NCI-H345 treated with DMSO at 0.1 percent for 48 hours (cell line): ENCODE data around the gene ESRRB.

Source experiments
- DNase-seq: peaks from one replicate; lab custom pipeline; 2025; ENCODE audit not compliant: unreplicated experiment; lab: John Stamatoyannopoulos, UW

Gene ESRRB

DNA sequence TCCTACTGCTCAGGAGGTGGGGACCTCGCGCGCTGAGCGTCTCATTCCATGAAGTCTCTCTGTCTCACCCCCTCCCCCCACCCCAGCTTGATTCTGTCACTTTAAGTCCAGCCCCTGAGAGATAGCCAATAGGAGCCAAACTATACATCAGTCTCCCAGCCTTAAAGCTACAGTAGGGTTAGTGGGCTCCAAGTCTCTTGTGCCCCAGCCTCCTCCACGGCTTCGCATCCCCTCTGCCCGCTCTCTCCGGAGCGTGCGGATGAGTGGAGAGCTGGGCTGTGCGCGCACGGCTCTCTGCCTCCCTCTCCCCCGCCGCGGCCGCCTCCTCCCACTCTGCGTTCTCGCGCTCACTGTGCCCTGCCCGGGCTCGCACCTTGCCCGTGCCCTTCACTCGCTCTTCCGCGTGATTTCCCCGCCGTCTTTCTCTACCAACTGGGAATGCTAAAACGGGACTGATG is at the start of gene ESRRB:
Gene ESRRB (plus strand): TSS at position 191 of the 458 bp plus-strand sequence. CDS start 265 bp downstream, at position 456.
- DNase-seq = no peak

GRCh38 chr14:76326918-76327689 is 48.8 kb upstream of the ESRRB start:
- no peak for DNase-seq

GRCh38 chr14:76328457-76329137 is 47.3 kb upstream of the ESRRB start:
- no peak for DNase-seq

DNA sequence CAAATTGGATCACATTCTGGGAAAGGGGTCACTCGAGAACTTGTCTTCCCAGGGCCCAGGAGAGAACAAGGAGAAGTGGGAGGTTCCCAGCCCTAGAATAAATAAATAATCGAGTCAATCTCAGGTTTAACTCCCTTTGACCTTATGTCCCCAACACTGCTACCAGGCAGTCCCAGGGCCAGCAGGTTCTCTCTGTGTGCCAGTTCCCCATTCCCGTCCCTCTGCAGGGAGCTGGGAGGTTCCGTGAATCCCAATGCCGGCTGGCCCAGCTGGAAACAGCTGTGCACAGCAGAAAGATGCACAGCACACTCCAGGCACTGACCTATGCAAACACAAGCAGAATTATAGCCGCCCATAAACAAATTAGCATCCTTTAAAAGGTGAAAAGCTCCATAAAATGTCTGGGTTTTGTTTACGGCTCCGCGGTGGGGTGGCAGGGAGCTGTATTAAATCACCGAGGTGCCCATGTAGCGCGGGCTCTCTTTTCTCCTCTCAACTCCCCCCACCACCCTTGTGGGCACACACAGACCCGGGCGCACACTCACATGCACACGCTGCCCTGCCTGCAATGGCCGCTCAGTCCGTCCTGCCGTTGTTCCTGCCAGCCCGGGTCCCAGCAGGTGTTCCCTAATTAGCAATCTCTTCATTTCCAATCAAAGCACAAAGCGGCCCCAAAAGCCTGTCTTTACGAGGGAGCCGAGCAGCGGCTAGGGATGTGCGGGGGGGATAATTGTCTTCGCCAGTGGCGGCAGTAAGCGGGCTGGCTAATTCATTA is 46.6 kb upstream of the ESRRB start:
- DNase-seq = no peak

DNA sequence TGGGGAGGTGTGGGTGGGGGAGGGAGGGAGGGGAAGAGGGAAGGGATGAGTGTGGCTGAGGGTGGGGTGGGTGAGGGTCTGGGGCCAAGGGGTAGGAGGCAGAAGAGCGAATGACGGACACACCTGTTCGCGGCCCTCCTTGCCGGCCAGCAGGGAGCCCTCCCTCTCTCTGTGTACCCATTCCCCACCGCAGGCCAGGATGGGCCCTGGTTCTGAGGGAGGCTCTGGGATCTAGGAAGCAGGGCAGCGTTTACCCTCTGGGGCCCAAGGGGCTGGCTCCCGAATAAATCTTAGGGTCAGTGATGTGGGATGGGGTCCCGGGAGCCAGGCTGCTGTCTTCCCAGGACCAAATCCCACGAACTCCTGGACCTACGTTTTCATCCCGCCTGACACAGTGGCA is 46.0 kb upstream of the ESRRB start:
- no peak for DNase-seq

- no peak for DNase-seq
These were observed 45.3 kb upstream of the ESRRB start for GRCh38 chr14:76330411-76331327.

GRCh38 chr14:76331328-76332011 is 44.5 kb upstream of the ESRRB start:
- no peak for DNase-seq

DNA sequence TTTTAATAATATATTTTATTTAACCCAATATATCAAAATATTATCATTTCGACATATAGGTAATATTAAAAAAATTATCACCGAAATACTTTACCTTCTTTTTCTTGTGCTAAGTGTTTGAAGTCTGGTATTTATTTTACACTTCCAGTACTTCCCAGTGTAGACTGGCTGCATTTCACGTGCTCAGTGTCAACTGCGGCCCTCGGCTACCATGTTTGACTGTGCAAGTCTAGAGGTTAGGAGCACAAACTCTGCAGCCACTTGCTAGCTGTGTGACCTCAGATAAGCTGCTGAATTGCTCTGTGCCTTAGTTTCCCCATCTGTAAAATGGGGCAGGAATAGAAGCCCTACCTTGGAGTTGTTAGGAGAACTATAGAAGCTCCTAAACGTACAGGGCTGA is 42.3 kb upstream of the ESRRB start:
- DNase-seq = no peak

GRCh38 chr14:76334316-76334715 is 41.6 kb upstream of the ESRRB start:
- no peak for DNase-seq

DNA sequence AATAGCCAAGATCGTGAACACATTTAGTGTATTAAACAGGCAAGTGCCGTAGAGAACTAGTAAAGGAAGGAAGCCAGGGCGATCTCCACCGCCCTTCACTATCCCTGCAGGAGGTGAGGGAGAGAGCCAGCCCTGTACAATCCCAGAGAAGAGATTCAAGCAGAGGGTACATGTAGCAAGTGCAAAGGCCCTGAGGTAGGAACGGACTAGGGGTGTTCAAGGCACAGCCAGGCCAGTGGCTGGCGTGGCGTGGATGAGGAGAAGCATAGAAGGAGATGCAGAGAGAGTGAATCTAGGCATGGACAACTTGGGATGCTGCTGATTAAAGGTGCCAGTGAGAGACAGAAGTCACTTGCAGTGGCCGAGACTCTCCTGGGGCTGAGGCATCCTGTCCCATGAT is 39.1 kb upstream of the ESRRB start:
- no peak for DNase-seq

DNA sequence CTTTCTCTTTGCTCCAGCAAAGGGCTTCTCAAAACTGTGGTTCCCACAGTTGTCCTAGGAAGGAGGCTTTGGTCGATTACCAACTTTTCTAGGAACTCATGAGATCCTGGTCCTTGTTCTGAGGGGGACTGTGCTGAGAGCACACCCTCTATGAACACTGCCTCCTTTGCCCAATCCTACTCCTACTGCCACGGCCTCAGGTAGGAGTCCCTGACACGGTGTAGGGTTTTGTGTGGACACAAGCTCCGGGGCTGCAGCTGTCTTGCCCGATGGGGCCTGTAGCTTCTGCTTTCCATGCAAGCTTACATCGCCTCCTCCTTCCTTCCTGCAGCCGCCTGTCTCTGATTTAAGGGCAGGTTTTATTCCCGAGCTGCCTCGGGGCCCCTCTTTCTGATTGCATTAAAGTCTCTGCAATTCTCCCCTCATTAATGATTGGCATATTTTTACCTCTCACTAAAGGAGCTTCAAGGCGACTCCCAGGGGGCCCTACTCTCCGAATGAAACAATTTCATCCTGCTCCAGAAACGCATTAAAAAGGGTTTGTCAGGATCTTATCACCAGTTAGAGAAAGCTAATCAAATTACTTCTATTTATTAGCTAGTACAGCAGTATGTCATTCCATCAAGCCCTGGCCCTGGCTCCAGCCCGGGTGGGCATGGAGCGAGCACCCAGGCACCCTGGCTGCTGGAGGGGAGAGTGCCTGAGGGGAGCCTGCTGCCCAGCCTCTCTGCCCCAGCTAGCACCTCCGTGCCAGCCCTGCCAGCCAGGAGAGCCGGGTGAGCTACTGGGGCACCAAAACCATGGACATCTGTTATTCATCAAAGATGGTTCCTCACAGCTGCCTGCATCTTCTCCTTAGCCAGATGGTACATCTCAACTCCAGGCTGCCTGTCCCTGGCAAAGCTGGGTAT is 38.0 kb upstream of the ESRRB start:
- no peak for DNase-seq

- DNase-seq = no peak
These were observed 36.0 kb upstream of the ESRRB start for GRCh38 chr14:76339728-76340615.

DNA sequence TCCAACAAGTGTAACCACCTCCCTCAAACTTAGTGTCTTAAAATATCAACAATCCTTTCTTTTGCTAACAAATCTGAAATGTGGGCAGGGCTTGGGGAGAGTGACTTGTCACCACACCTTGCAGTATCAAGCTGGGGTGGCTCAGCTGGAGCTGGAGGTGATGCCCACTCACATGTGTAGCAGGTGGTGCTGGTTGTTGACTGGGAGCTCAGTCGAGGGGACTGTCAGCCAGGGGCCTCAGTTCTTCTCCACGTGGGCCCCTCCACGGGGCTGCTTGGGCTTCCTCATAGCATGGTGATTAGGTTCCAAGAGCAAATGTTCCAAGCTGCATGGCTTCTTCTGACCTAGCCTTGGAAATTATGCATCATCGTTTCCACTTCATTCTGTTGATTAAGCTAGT is 32.6 kb upstream of the ESRRB start:
- DNase-seq = no peak

DNA sequence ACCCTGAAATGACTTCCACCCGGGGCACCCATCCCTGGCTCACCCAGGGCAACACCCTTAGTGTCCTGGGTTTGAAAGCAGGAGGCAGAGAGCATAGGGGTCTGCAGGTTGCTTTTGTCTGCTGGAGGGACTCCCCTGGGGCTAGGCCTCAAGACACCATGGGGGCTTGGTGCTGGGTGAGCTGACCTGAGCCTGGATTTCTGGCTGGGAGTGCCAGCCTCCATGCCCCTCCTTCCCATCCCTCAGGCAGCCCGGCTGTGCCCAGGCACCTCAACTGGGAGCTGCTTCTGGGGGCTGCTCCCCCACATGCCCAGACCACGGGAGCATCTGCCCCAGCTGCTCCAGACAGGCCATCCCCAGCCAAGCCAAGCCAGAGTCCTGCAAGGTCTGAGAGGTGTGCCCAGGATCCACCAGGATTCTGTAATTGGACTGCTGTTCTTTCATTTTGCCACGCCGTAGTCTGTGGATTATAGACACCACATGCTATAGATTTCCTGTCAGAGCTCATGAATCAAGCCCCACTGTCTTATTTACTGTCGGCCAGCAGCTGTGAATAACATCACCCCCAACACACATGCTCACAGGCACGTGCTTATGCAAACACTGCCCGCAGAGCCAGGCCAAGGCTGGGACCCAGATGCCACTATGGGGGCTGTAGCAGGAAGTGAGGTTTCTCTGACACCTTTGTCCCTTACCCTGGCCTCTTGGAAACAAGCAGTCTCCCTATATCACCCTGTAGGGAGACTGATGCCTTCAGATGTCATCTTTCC is 29.4 kb upstream of the ESRRB start:
- DNase-seq = no peak

- no peak for DNase-seq
These were observed 27.0 kb upstream of the ESRRB start for GRCh38 chr14:76348898-76349297.

DNA sequence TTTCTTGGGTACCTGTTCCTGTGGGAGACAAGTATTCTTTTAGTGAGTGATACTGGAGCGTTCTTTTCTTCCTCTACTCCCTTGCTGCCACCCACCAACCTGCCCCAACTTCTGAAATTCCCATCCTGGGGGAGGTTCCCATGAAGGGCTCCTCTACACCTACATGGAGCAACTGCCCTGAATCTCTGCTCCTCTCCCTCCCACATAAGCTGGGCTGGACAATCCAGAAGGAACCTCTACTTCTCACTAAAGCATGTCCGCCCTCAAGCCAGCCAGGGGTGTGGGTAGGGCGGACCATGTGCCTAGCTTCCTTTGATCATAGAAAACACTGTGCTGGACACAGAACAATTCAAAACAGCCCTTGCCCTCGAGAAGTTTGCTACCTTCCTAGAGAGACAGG is 25.9 kb upstream of the ESRRB start:
- no peak for DNase-seq

- no peak for DNase-seq
These were observed 25.3 kb upstream of the ESRRB start for GRCh38 chr14:76350671-76351070.
